GM12874 (cell line): Measurements from ENCODE around the gene CCDC3.

ENCODE experiments used
- TF ChIP-seq, protein P1 (sequence below): IDR thresholded peaks from 2 replicates; pipeline ENCODE4 v1.5.1; 2011; ENCODE audit warnings: low read depth, mild to moderate bottlenecking, control low read depth, low read length, moderate library complexity; ENCODE audit not compliant: insufficient read depth

Gene CCDC3

DNA sequence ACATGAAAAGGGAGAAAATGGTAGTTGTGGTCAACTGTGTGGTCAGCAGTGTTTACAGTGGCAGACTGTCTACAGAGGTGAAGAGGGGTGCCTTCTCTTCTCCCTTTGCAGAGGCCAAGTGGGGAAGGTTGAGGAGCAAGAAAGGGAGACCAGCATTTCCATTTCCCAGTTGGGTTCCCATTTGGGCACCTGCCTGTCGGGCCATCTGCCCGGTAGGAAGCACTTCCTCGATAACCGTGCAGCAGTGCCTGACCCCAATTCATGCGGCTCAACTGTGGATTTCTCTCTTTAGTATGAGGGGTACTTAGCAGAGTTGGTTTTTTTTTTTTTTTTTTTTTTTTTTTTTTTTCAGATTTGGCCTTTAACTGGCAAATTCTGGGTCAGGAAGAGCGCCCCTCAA, 127.0 kb downstream of the CCDC3 start:
- TF ChIP-seq, protein P1, sequence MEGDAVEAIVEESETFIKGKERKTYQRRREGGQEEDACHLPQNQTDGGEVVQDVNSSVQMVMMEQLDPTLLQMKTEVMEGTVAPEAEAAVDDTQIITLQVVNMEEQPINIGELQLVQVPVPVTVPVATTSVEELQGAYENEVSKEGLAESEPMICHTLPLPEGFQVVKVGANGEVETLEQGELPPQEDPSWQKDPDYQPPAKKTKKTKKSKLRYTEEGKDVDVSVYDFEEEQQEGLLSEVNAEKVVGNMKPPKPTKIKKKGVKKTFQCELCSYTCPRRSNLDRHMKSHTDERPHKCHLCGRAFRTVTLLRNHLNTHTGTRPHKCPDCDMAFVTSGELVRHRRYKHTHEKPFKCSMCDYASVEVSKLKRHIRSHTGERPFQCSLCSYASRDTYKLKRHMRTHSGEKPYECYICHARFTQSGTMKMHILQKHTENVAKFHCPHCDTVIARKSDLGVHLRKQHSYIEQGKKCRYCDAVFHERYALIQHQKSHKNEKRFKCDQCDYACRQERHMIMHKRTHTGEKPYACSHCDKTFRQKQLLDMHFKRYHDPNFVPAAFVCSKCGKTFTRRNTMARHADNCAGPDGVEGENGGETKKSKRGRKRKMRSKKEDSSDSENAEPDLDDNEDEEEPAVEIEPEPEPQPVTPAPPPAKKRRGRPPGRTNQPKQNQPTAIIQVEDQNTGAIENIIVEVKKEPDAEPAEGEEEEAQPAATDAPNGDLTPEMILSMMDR, result no peak

DNA sequence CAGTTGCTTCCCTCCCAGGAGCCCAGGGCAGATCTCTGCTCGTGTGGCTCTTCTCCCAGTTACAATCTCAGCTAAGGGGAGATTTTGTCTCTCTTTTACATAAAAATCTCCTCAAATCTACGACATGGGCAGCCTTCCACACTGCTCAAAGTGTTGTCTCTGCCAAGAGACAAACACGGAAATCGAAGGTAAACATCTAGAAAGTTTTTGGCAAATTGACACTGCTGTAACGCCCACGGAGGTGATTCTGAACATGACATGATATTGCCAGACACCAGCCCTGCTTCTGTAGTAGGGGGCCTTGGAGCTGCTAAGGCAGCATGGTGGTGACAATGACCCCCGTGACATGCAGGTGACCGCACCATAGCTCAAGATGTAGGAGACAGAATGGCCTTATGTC, 128.3 kb downstream of the CCDC3 start:
- TF ChIP-seq, protein P1, result no peak

DNA sequence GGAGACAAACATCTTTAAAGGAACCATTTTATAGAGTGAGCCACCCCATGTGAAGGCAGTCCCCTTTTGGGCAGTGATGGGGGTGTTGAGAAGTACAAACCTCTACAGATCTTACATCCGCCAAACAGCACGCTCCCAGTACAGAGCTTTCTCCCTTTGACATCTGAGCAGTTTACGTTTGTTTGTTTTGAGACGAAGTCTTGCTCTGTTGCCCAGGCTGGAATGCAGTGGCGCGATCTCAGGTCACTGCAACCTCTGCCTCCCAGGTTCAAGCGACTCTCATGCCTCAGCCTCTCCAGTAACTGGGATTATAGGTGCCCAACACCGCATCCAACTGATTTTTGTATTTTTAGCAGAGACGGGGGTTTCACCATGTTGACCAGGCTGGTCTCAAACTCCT, 128.9 kb downstream of the CCDC3 start:
- TF ChIP-seq, protein P1, result no peak

DNA sequence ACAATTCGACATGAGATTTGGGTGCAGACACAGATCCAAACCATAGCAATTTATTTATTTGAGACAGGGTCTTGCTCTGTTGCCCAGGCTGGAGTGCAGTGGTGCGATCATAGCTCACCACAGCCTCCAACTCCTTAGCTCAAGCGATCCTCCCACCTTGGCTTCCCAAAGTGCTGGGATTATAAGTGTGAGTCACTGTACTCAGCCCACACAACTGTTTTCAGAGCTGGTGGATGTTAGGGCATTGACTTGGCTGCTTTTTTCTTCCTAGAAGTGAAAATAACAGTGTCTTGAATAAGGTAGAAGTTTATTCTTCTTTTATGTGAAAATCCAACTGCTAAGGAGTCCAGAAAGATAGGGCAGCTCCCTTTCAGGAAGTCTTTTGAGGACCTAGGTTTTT, 132.1 kb downstream of the CCDC3 start:
- TF ChIP-seq, protein P1, result no peak

DNA sequence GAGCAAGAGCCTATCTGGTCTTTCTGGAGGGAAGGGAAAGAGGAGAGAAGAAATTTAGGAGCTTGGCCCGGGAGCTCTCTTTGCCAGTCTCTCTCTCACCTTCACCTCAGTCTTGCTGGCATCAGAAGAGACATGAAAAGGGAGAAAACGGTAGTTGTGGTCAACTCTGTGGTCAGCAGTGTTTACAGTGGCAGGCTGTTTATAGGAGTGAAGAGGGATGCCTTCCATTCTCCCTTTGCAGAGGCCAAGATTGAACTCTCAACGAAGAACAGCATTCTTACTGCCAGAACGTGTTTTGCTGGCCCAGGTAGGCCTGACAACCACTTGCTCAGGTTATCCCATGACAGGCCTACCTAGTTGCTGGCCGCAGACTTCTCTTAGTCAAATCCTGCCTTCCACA, 133.3 kb downstream of the CCDC3 start:
- TF ChIP-seq, protein P1, result no peak

DNA sequence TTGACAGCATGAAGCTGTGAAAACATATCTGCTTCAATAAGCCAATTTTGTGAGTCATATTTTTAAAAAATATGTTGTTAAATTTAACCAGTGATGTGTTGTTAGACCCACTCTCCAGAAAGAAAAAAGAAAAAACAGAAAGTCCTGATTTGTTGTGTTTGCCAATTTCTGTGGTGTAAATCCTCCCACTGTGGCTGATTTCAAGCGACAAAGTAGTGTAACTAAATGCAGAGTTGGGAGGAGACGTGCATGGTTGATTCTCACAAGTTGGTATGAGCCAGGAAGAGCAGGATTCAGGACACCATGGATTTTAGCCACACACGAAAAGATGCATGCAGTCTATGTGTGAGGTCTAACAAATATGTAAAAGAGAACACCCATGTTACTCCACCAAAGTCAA, 139.1 kb downstream of the CCDC3 start:
- TF ChIP-seq, protein P1, result no peak

DNA sequence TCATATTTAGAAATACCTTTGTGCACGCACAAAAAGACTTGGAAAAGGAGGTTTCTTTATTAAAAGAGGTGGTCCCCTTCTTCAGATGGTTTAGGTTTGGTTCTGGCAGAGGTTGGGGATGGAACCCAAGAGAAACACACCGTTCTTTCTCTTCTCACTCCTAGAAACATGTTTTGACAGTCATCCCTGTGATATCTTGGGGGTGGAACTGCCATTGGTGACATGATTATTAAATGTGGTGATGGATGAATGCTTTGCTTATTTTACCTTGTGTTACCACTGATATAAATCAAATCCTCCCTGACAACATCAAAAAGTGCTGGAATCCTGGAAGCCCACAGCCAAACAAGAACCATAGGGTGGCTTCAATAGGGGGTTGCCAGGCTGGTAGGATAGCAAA, 146.5 kb downstream of the CCDC3 start:
- TF ChIP-seq, protein P1, result no peak

DNA sequence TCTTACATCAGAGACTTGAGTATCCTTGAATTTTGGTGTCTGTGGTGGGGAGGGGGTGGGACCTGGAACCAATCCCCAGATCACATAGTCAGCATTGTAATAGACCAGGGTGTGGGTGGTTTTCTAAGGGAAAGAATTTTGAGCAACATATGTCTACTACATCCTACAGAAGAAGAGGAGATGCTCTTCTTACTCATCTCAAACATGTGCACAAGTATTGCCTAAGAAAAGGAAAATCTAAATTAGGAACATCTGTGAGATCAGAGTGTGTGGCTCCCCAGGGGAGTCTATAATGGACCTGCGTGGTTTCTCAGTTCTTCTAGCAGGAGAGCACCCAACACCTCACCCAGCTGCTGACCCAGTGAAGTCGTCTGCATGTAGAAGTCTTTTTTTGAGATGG, 148.8 kb downstream of the CCDC3 start:
- TF ChIP-seq, protein P1, result no peak
